Right kidney (tissue), 9 donors: ENCODE data around the gene METTL27.
"Not testable (repeated sequence)": the region's sequence is repeated elsewhere in the genome, so short reads cannot be mapped to it uniquely, and the experiment has no call there.

ENCODE experiments used
- DNase-seq: peaks from one replicate; pipeline ENCODE4 v3.0.0-alpha.2; 2016
- long read RNA-seq, 8 donors: transcript quantifications; one replicate each; lab custom pipeline, GENCODE V29; 2026

The METTL27 gene, protein sequence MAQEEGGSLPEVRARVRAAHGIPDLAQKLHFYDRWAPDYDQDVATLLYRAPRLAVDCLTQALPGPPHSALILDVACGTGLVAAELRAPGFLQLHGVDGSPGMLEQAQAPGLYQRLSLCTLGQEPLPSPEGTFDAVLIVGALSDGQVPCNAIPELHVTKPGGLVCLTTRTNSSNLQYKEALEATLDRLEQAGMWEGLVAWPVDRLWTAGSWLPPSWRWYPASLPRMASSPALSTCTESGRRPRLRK
- long read RNA-seq, donor 1, partial matches to known transcripts, result 0 of 2 reads
- long read RNA-seq, donor 1, other reads (novel, unspliced or antisense), result 0 of 2 reads
- long read RNA-seq, donor 2, partial matches to known transcripts, result 0 of 2 reads
- long read RNA-seq, donor 2, other reads (novel, unspliced or antisense), result 0 of 2 reads
- long read RNA-seq, donor 3, partial matches to known transcripts, result 0 of 1 reads
- long read RNA-seq, donor 3, other reads (novel, unspliced or antisense), result 0 of 1 reads
- long read RNA-seq, donor 4, partial matches to known transcripts, result 5 of 8 reads
- long read RNA-seq, donor 4, other reads (novel, unspliced or antisense), result 0 of 8 reads
- long read RNA-seq, donor 5, partial matches to known transcripts, result 0 of 4 reads
- long read RNA-seq, donor 5, other reads (novel, unspliced or antisense), result 0 of 4 reads
- long read RNA-seq, donor 6, partial matches to known transcripts, result 0 of 2 reads
- long read RNA-seq, donor 6, other reads (novel, unspliced or antisense), result 0 of 2 reads
- long read RNA-seq, donor 7, partial matches to known transcripts, result 0 of 2 reads
- long read RNA-seq, donor 7, other reads (novel, unspliced or antisense), result 0 of 2 reads
- long read RNA-seq, donor 8, transcript METTL27-201 (6 exons, 941 nt), result major isoform, 6 of 6 reads
- long read RNA-seq, donor 8, partial matches to known transcripts, result 0 of 6 reads
- long read RNA-seq, donor 8, other reads (novel, unspliced or antisense), result 0 of 6 reads

- DNase-seq, result peak; percentile 82
Observed at GRCh38 chr7:73842067-73842976, at the start of gene METTL27. Gene METTL27, minus strand, starts transcription at chr7:73842516. Its CDS starts 376 bp downstream, at chr7:73842140.

DNA sequence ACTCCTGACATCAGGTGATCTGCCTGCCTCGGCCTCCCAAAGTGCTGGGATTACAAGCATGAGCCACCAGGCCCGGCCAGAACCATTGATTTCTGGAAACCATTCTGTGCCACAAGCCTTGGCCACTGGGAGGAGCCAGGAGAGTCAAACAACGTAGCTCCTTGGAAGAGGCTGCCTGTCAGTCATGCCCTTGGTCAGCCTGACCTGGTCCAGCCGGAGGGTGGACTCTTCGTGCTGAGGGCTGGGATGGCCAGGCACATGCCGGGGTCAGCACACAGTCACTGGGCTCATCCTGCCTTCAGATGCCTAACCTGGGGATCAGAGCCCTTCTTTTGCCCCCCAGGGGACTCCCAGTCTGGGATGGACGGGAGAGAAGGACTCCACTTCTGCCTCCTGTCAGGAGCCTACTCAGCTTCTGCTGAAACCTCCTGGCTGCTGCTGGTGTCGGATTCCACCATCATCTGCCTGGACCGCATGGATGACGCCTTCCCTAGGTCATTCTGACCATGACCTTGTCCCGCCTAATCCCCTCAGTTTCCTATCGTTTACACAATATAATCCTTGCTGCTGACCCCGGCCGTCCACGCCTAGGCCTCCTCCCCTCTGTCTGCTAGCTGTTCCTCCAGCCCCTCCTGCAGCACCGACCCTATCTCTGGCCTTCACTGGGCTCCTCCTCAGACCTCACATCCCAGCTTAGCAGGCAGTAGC is 49.0 kb upstream of the METTL27 start:
- DNase-seq, result no peak

DNA sequence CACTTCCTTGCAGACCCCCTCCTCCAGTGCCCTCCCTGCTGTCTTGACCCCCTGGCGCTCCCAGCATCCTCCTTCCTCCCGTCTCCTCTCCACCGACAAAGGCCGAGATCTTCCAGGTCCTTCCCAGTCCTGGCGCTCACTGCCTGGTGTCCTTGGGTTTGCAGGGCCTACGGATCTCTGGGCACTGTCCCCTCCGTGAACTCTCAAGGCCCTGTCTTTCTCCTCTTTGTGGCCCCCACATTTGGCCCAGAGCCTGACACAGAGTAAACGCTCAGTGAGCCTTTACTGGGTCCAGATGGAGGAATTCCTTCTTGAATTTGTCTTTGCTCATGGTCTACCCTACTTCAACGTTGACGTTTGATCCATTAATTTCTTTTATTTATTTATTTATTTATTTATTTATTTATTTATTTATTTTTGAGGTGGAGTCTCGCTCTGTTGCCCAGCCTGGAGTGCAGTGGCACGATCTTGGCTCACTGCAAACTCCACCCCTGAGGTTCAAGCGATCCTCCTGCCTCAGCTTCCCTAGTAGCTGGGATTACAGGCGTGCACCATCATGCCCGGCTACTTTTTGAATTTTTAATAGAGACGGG is 48.3 kb upstream of the METTL27 start:
- no peak for DNase-seq

- DNase-seq, result no peak
Observed at GRCh38 chr7:73888959-73889358, 46.6 kb upstream of the METTL27 start.

DNA sequence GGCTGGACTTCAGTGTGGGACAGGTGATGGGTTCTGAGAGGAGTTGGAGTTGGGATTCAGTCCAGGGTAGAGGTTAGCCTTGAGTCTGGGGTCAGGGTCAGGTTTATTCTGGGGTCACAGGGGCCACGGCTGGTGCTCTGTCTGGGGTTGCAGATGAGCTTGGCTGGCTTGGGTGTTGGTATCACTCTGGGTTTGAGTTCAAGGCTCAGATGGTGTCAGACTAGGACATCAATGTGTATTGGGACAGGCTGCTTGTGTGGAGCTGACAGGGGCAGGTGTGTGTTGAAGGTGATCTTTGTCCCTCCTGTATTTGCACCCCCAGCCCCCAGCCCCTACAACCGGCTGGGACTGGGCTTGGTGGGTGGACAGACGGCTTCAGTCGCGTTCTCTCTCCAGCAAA is 45.4 kb upstream of the METTL27 start:
- DNase-seq, result no peak

GRCh38 chr7:73885975-73886798 is 43.9 kb upstream of the METTL27 start:
- peak; percentile 52 for DNase-seq

DNA sequence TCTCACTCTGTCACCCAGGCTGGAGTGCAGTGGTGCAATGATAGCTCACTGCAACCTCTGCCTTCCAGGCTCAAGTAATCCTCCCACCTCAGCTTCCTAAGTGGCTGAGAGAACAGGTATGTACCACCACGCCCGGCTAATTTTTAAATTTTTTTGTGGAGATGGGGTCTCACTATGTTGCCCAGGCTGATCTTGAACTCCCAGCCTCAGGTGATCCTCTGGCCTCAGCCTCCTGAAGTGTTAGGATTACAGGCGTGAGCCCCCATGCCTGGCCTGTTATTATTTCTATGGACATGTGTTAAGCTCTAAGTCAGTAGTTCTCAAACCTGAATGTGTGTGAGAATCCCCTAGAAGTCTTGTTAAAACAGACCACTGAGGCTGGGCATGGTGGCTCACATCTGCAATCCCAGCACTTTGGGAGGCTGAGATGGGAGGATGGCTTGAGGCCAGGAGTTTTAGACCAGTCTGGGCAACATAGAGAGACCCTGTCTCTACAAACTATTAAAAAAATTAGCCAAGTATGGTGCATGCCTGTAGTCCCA is 43.2 kb upstream of the METTL27 start:
- no peak for DNase-seq

GRCh38 chr7:73884867-73885422 is 42.6 kb upstream of the METTL27 start:
- DNase-seq, result not testable (repeated sequence)

- DNase-seq, result no peak
Observed at GRCh38 chr7:73882047-73882402, 39.7 kb upstream of the METTL27 start.

DNA sequence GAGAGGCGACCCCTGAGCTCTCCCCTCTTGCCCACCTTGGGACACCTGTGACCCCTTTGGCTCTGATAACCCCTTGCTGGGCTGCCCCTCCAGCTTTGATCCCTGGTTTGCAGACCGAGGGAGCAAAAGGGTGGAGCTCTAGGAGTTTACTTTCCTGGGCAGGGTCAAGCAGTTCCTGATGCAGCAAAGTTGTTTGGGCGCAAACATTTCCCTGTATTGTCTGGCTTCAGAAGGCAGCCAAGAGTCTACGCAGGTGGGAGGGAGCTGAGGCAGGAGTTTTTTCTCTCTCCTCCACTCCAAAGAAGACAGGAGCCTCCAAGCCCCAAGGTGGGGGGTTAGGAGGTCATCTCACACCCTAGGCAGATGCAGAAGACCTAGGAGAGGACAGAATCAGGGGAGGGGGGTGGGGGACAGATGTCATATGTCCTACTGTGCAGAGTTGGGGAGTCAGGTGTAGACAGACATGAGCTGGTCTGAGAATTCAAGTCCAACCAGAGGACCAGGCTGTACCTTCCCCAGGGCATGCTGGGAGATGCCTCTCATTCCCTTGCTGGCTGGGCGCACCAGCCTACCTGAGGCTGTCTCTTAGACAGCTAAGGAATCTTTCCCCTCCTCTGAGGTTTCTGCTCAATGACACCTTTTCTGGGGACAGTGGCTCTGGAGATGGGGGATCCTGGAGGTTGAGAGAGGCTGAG is 39.2 kb upstream of the METTL27 start:
- DNase-seq, result no peak

- no peak for DNase-seq
Observed at GRCh38 chr7:73880755-73881328, 38.5 kb upstream of the METTL27 start.

- no peak for DNase-seq
Observed at GRCh38 chr7:73879977-73880681, 37.8 kb upstream of the METTL27 start.

GRCh38 chr7:73876973-73877372 is 34.7 kb upstream of the METTL27 start:
- no peak for DNase-seq

GRCh38 chr7:73876361-73876760 is 34.0 kb upstream of the METTL27 start:
- DNase-seq, result no peak

GRCh38 chr7:73872056-73872908 is 30.0 kb upstream of the METTL27 start:
- no peak for DNase-seq

DNA sequence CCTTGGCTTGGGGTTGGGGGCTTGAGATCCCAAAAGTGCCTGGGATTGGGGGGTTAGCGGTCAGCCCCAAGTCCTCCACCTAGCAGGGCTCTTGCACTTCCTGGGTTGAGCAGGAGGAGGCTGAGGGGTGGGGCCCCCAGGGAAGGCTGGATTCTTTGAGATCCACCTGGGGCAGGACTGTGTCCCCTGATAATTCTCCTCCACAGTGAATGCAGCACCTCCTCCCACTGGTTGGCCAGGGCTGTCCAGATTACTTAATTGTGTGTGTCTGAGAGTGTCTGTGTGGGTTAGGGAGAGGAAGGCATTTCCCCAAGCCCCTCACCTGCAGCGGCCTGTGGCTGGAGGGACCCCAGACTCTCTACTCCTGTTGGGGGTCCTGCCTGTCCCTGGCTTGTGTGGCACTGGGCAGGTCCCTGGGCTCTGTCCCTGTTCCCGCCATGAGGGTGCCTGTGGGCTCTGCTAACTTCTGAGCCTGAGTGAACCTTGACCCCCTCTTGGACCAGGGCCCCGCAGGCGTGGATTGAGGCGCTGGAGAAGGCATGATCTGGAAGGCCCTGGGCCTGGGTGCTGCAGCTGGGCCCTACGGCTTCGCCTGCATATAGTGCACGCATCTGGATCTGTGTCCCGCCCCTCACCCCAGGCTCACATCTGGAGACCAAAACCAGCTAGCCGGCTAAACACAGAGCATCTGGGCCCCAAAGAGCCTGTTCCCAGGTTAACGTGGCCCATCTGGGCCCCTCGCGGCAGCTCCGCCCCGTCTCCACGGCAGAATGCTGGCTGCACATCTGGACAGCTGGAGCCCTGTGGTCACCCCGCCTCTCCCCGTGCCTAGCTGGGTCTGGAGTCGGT is 29.1 kb upstream of the METTL27 start:
- no peak for DNase-seq
